Gastrocnemius medialis (tissue), 4 donors: Measurements from ENCODE around the gene KCNQ5. TPM values are rescaled to one million over a fixed set of nuclear protein-coding genes. Genes with fewer than 3 reads are reported as not detected.
"Not testable (repeated sequence)": the region's sequence is repeated elsewhere in the genome, so short reads cannot be mapped to it uniquely, and the experiment has no call there.

Experiments
- ATAC-seq, 2 donors: fragments of 150-250 bp; one replicate each; pipeline ENCODE4 v1.9.1; 2016
- DNase-seq, 2 donors: peaks; one replicate each; pipeline ENCODE4 v3.0.0-alpha.2; 2019
- H3K27ac ChIP-seq, 4 donors: fragments of 200-600 bp; sonication (generic); 1 replicate in 1 of 4; 2 replicates in 3 of 4; pipeline ENCODE4 v1.5.1; 2016 to 2018; ENCODE audit warnings: mild to moderate bottlenecking in 2 of 4, moderate library complexity in 1 of 4
- H3K27me3 ChIP-seq, 3 donors: fragments of 200-600 bp; sonication (generic) in 2 of 3; 1 replicate in 1 of 3; 2 replicates in 2 of 3; pipeline versions ENCODE4 v1.5.1 to v1.6.0; 2016 to 2019; ENCODE audit warnings: mild to moderate bottlenecking in 1 of 3, moderate library complexity in 1 of 3
- H3K36me3 ChIP-seq, 2 donors: fragments of 200-600 bp; sonication (generic) in 1 of 2; one replicate each; pipeline ENCODE4 v1.5.1; 2017 to 2018
- H3K4me1 ChIP-seq, 2 donors: fragments of 200-600 bp; sonication (generic) in 1 of 2; one replicate each; pipeline ENCODE4 v1.5.1; 2016 to 2017; ENCODE audit warnings: mild to moderate bottlenecking in 2 of 2
- H3K4me3 ChIP-seq, 4 donors: fragments of 200-600 bp; sonication (generic) in 3 of 4; 1 replicate in 1 of 4; 2 replicates in 3 of 4; pipeline ENCODE4 v1.5.1; 2016 to 2019; ENCODE audit warnings: mild to moderate bottlenecking in 2 of 4
- H3K9me3 ChIP-seq, 3 donors: fragments of 200-600 bp; sonication (generic) in 2 of 3; 1 replicate in 1 of 3; 2 replicates in 2 of 3; pipeline ENCODE4 v1.5.1; 2016 to 2019
- CTCF ChIP-seq, 5 experiments: fragments of 450-650 bp in 3 of 5; fragments of 200-600 bp in 2 of 5; sonication (generic) in 2 of 5; IDR thresholded peaks in 4 of 5; conservative IDR thresholded peaks in 1 of 5; 1 replicate in 4 of 5; 2 replicates in 1 of 5; pipeline ENCODE4 v1.5.1; 2016 to 2019; ENCODE audit warnings: antibody characterized with exemption in 5 of 5, mild to moderate bottlenecking in 3 of 5, moderate library complexity in 3 of 5
- POLR2A ChIP-seq, 2 donors: fragments of 450-650 bp; IDR thresholded peaks; one replicate each; pipeline ENCODE4 v1.6.1; 2017; ENCODE audit warnings: antibody characterized with exemption in 2 of 2, mild to moderate bottlenecking in 2 of 2, moderate library complexity in 2 of 2
- in situ Hi-C, 4 donors: fragments of 200-750 bp; cut with MboI; loops; one replicate each; pipeline versions ENCODE4 v1.15.0 to v1.8.0; 2017; ENCODE audit warnings: low sequenced_read_pairs in 4 of 4
- intact Hi-C: fragments of 100-400 bp; cut with DNase I; formaldehyde crosslinking; loops from one replicate; pipeline ENCODE4 v1.15.1; 2023; ENCODE audit warnings: low total_unique reads
- total RNA-seq, 4 donors: library from RNA; depleted of rRNA; stranded (reverse); fragments of >200 nt; gene quantifications; one replicate each; pipeline versions ENCODE4 v1.1.0 to v1.2.3, GENCODE V29; 2016

KCNQ5 gene
- total RNA-seq, 4 donors from 2014 or later, result 5.3 to 19.3 (median 15.1) TPM

GRCh38 chr6:73227606-73228255 lies 605.9 kb downstream of the KCNQ5 start:
- no peak overlapping the region for H3K27ac ChIP-seq
- intact Hi-C loops (no loop called here), in situ Hi-C loops (no loop called here)
- TF ChIP-seq POLR2A (IDR thresholded peaks at IDR 0.05) (no peak), CTCF (IDR thresholded peaks at IDR 0.05 in 4 of 5, conservative IDR thresholded peaks at IDR 0.05 in 1 of 5) (no peak)
- H3K4me1 ChIP-seq, result no peaks in the 10 kb centered on the region
- no peaks in the 10 kb centered on the region for H3K27me3 ChIP-seq
- H3K4me3 ChIP-seq, result no peak overlapping the region
- H3K36me3 ChIP-seq, result no peaks in the 10 kb centered on the region
- ATAC-seq (no peak), DNase-seq (no peak)
- no peaks in the 10 kb centered on the region for H3K9me3 ChIP-seq

- DNase-seq (no peak), ATAC-seq (no peak)
- intact Hi-C loops, result no loop called here
- no peaks in the 10 kb centered on the region for H3K27me3 ChIP-seq
- H3K4me1 ChIP-seq, result peaks cover 0 to 4% of the 10 kb centered on the region in 2 donors
- no peak overlapping the region for H3K27ac ChIP-seq
- in situ Hi-C loops, result no loop called here
- no peak overlapping the region for H3K4me3 ChIP-seq
- H3K36me3 ChIP-seq, result no peaks in the 10 kb centered on the region
- TF ChIP-seq CTCF (IDR thresholded peaks at IDR 0.05 in 4 of 5, conservative IDR thresholded peaks at IDR 0.05 in 1 of 5), result no peak
- no peak for TF ChIP-seq POLR2A (IDR thresholded peaks at IDR 0.05)
- H3K9me3 ChIP-seq, result no peaks in the 10 kb centered on the region
Measured at GRCh38 chr6:73231986-73232391, 610.1 kb downstream of the KCNQ5 start.

GRCh38 chr6:73233048-73233447 lies 611.2 kb downstream of the KCNQ5 start:
- no peak for DNase-seq
- Histone ChIP-seq H3K27me3 (no peaks in the 10 kb centered on the region), H3K4me3 (no peak overlapping the region), H3K4me1 (peaks cover 0 to 4% of the 10 kb centered on the region in 2 donors), H3K9me3 (no peaks in the 10 kb centered on the region), H3K27ac (no peak overlapping the region), H3K36me3 (no peaks in the 10 kb centered on the region)
- TF ChIP-seq POLR2A (IDR thresholded peaks at IDR 0.05) (no peak), CTCF (IDR thresholded peaks at IDR 0.05 in 4 of 5, conservative IDR thresholded peaks at IDR 0.05 in 1 of 5) (no peak)
- in situ Hi-C loops (no loop called here), intact Hi-C loops (no loop called here)
- no peak for ATAC-seq

- H3K27ac ChIP-seq, intact Hi-C loops, H3K9me3 ChIP-seq, H3K36me3 ChIP-seq, in situ Hi-C loops, H3K4me3 ChIP-seq, H3K27me3 ChIP-seq, DNase-seq, H3K4me1 ChIP-seq, ATAC-seq: not testable (repeated sequence)
Measured at GRCh38 chr6:73233971-73234370, 612.1 kb downstream of the KCNQ5 start.

- DNase-seq, result no peak
- no peak for ATAC-seq
- H3K4me3 ChIP-seq, result no peak overlapping the region
- H3K36me3 ChIP-seq, result no peaks in the 10 kb centered on the region
- no peaks in the 10 kb centered on the region for H3K9me3 ChIP-seq
- no peaks in the 10 kb centered on the region for H3K27me3 ChIP-seq
- TF ChIP-seq CTCF (IDR thresholded peaks at IDR 0.05 in 4 of 5, conservative IDR thresholded peaks at IDR 0.05 in 1 of 5), result no peak
- TF ChIP-seq POLR2A (IDR thresholded peaks at IDR 0.05), result no peak
- H3K4me1 ChIP-seq, result peaks cover 0 to 4% of the 10 kb centered on the region in 2 donors
- in situ Hi-C loops, result no loop called here
- intact Hi-C loops, result no loop called here
- no peak overlapping the region for H3K27ac ChIP-seq
Measured at GRCh38 chr6:73234733-73235132, 612.9 kb downstream of the KCNQ5 start.
